GM19193 (cell line): Measurements from ENCODE around the gene CELF3.

ENCODE experiments used
- POLR2A ChIP-seq: IDR thresholded peaks from 4 replicates; pipeline ENCODE4 v1.6.1; 2011; ENCODE audit not compliant: insufficient read depth, insufficient read length; ENCODE audit errors: extremely low read depth

CELF3 gene

DNA sequence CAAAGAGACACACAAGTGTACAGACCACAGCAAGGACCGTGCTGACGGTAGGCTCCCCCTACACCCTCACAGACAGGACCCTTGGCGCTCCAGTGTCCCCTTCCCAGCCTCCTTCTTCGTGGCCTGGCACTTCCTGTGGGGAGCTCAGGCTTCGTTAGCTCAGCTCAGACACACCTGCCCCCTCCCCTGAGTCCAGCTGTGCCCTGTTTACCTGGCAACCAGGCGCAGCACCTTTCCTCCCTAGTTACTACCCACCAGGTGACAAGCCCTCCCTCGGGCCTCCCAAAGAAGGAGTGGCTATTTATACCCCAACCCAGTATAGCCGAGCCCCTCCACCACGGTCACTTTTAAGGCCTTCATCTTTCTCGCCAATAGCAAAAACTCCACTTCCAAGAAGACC is 4.7 kb downstream of the CELF3 start:
- no peak for TF ChIP-seq POLR2A

GRCh38 chr1:151711044-151711800 is 5.4 kb downstream of the CELF3 start:
- TF ChIP-seq POLR2A = no peak

DNA sequence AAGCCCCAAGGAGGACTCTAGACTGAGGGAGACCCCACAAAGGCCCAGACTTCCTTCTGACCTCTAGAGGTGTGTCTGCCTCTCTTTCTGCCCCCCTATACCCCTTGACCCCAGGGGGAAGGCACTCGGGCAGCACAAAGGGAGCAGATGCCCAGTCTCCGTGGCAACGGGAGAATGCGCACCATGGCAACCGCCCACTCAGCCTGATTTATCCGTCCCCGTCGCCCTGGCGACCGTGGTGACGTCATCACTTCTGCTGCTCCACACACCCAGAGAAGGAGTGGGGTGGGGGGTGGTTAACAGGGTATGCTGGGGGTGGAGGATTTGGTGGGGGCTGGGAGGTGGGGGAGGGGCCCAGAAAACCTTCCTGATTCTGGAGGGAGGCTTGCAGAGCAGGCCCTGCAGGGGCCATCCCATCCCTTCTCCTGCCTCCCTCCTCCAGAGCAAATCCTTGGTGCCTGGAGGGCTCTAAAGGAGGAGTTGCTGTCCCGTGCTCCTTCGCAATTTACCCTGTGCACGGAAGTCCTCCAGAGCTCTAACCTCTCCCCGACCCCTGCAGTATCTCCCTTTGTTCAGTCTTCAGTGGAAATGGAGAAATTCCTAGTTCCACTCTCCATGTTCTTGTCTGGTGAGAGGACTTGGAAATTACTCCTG is 6.3 kb downstream of the CELF3 start:
- no peak for TF ChIP-seq POLR2A

DNA sequence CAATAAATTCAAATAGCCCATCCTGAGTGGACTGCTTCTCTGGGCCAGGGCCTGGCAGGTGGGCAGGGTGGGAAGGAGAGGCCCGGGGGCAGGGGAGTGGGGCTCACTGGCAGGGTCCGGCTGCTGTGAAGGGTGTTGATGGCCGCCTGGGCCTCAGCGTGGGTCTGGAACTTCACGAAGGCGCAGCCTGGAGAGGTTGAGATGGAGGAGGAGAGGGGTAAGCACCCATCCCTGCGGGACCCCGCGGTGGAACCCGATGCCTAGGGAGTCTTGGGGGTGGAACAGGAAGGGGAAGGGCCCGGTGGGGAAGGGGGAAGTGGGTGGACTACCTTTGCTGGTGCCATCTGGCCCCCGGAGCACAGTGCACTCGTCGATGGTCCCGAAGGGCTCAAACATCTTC is 7.7 kb downstream of the CELF3 start:
- TF ChIP-seq POLR2A = no peak

DNA sequence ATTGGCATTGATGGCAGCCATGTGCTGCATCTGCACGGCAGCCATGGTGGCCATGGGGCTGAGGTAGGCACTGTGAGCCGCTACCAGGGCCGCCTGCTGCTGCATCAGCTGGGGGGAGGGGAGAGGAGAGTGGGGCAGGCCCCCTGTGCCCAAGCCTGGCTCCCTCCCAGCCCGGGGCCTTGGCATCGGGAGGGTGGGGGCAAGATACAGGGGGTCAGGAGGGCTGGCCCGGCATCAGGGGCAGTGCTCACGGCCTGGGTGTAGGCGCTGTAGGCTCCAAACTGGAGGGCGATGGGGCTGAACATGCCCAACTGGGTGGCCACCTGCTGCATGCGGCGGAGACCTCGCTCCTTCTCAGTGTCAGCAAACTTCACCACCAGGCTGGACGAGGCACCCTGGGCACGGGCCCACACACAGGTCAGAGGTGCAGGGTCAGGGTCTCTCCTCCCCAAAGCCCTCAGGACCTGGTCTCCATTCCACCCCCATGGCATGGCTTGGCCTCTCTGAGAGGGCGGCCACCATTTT is 9.0 kb downstream of the CELF3 start:
- TF ChIP-seq POLR2A = no peak

DNA sequence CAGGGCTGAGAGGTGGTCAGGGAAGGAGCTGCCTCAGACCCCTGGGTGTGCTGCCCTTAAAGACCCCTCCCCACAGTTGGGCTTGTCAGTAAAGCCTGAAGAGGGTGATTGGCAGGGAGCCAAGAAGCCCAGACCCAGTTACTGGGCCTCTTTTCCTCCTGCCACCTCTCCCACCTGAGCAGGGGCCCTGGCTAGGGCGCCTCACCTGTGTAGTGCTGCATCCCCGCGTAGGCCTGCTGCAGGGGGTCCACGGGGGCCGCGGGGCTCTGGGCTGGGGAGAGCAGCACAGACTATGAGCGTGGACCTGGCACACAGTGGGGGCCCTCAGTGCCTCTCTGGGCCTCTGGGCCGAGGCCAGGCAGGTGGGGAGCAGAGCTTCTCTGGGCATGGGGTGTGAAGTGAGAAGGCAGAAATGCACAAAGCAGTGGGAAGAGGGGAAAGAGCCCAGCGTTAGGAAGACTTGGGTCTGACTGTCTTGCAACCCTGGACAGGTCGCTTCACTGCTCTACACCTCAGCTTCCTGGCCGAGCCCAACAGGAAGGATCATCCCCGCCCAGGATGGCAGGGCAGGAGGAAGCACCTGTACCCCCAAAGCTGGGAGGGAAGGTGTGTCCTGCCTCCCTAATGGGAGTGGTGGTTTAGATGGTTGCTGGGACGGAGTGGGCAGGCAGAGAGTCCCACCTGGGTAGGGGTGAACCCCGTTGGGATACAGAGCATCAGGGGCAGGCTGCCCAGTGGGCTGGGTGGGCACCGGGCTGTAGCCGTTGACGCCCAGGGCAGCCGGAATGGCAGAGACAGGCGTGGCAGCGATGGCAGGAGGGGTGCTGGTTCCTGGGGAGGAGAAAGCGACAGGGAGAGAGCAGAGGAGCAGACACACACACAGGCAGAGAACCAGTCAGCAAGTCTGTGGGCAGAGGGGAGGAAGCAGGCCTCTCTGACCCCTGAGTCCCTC is 9.9 kb downstream of the CELF3 start:
- no peak for TF ChIP-seq POLR2A

DNA sequence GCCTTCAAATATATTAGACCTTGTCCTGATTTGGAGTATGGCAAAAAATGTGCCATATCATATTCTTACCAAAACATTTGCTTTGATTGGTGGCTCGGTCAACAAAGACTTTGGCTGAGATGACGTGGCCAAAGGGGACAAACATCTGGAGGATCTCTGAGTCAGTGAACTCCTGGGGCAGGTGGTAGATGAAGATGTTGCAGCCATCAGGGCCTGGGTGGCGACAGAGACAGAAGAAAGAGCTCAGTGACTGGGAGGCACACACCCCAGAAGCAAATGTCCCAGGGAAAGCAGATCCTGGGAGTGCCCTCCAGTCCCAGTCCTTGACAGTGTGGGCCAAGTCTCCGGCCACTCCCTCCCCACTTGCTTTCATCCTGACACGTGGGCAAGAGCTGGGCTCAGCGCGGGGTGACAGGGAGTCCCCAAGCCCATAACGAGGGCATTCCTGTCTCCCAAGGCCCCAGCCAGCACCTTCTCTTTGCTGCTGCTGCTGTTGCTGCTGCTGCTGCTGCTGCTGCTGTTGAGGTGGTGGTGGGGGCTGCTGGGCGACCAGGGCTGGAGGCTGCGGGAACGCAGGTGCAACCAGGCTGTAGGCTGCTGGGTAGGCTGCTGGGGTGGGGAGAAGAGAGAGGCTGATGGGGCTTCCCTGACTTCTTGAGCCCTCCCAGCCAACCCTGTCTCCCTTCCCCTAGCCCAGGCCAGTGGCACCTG is 10.7 kb downstream of the CELF3 start:
- TF ChIP-seq POLR2A = no peak

DNA sequence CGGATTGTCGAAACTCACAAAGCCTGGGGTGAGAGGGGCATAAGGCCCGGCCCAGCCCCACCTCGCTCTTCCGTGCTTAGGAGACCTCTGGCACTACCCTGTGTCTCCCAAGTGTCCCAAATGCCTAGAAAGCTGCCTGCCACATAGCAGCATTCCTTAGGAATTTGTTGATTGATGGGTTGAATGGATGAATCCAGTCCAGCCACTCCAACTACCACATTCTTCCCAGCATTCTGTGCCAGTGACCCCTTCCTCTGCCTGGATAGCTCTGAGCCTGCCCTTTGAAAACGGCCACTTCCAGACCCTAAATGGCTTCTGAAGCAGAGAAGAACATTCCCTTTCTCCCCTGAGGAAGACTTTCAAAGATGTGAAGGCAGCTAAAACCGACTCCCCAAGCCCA is 11.5 kb downstream of the CELF3 start:
- TF ChIP-seq POLR2A = no peak

- no peak for TF ChIP-seq POLR2A
Measured at GRCh38 chr1:151704246-151704645, 12.4 kb downstream of the CELF3 start.

GRCh38 chr1:151703813-151704212 is 12.8 kb downstream of the CELF3 start:
- TF ChIP-seq POLR2A = no peak

- TF ChIP-seq POLR2A = no peak
Measured at GRCh38 chr1:151702936-151703335, 13.7 kb downstream of the CELF3 start.

- TF ChIP-seq POLR2A = no peak
Measured at GRCh38 chr1:151701515-151701914, 15.1 kb downstream of the CELF3 start.

- TF ChIP-seq POLR2A = no peak
Measured at GRCh38 chr1:151693057-151693651, 23.4 kb downstream of the CELF3 start.

- no peak for TF ChIP-seq POLR2A
Measured at GRCh38 chr1:151692226-151692625, 24.4 kb downstream of the CELF3 start.
